ENCODE results near the gene DHRS7B.

- TF ChIP-seq CTCF (conservative IDR thresholded peaks at IDR 0.05; ENCODE audit: low read depth, low read length) (no peak), EZH2 (IDR thresholded peaks at IDR 0.05; ENCODE audit: borderline replicate concordance, low read depth, low read length, poor library complexity, severe bottlenecking) (no peak)
Measured at GRCh38 chr17:21164216-21164615, 37.5 kb downstream of the DHRS7B start.

All from A673 (cell line).